HepG2 (cell line): Measurements from ENCODE around the gene FKBP1A.

Source experiments
- ESRRA ChIP-seq: sonication (generic); formaldehyde crosslinking; IDR thresholded peaks from 2 replicates; pipeline ENCODE4 v1.5.1; 2020; ENCODE audit warnings: mild to moderate bottlenecking, low read depth, missing genetic modification reagents
- YY1 ChIP-seq: IDR thresholded peaks from 2 replicates; pipeline ENCODE4 v1.6.1; 2011; ENCODE audit warnings: low read length, low read depth, moderate library complexity, mild to moderate bottlenecking; ENCODE audit not compliant: insufficient read depth, insufficient replicate concordance
- ZNF569 ChIP-seq: sonication (generic); formaldehyde crosslinking; IDR thresholded peaks from 2 replicates; pipeline ENCODE4 v1.5.0; 2020; ENCODE audit warnings: mild to moderate bottlenecking, missing genetic modification reagents, moderate library complexity, borderline replicate concordance
- TF ChIP-seq, protein P1 (sequence below): sonication (generic); formaldehyde crosslinking; IDR thresholded peaks from 2 replicates; pipeline ENCODE4 v1.5.0; 2020; ENCODE audit warnings: mild to moderate bottlenecking, missing genetic modification reagents, moderate library complexity
- TF ChIP-seq, protein P2 (sequence below): IDR thresholded peaks from 2 replicates; pipeline ENCODE4 v1.6.1; 2016; ENCODE audit warnings: missing compliant biosample characterization, missing genetic modification reagents, borderline replicate concordance

DNA sequence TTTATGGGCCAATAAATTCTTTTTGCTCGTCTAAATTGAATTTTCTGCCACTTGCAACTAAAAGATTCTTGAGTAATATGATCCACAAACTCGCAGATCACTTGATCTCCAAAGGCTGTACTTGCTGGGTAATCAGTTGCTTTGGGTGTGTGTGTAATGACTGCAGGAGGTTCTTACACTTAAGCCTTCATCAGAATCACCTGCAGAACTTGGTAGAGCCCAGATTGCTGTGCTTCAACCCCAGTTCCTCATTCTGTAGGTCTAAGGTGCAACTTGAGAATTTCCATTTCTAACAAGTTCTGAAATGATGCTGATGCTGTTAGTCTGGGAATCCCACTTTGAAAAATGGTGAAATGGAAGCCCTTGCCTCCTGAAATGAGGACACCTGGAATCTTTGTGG is 12.9 kb upstream of the FKBP1A start:
- TF ChIP-seq ZNF569 (CRISPR knock-in tag) (no peak), ESRRA (CRISPR knock-in tag) (no peak), YY1 (no peak)
- TF ChIP-seq, protein P1, sequence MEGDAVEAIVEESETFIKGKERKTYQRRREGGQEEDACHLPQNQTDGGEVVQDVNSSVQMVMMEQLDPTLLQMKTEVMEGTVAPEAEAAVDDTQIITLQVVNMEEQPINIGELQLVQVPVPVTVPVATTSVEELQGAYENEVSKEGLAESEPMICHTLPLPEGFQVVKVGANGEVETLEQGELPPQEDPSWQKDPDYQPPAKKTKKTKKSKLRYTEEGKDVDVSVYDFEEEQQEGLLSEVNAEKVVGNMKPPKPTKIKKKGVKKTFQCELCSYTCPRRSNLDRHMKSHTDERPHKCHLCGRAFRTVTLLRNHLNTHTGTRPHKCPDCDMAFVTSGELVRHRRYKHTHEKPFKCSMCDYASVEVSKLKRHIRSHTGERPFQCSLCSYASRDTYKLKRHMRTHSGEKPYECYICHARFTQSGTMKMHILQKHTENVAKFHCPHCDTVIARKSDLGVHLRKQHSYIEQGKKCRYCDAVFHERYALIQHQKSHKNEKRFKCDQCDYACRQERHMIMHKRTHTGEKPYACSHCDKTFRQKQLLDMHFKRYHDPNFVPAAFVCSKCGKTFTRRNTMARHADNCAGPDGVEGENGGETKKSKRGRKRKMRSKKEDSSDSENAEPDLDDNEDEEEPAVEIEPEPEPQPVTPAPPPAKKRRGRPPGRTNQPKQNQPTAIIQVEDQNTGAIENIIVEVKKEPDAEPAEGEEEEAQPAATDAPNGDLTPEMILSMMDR (CRISPR knock-in tag), result no peak
- TF ChIP-seq, protein P2, sequence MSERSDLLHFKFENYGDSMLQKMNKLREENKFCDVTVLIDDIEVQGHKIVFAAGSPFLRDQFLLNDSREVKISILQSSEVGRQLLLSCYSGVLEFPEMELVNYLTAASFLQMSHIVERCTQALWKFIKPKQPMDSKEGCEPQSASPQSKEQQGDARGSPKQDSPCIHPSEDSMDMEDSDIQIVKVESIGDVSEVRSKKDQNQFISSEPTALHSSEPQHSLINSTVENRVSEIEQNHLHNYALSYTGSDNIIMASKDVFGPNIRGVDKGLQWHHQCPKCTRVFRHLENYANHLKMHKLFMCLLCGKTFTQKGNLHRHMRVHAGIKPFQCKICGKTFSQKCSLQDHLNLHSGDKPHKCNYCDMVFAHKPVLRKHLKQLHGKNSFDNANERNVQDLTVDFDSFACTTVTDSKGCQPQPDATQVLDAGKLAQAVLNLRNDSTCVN (CRISPR knock-in tag), result no peak
